Measurements from ENCODE around the gene SLC38A3. TPM values are rescaled to one million over a fixed set of nuclear protein-coding genes. Genes with fewer than 3 reads are reported as not detected.
"Not testable (repeated sequence)": the region's sequence is repeated elsewhere in the genome, so short reads cannot be mapped to it uniquely, and the experiment has no call there.

SLC38A3 gene
- polyA plus RNA-seq, 1 donor: 2.0 TPM

DNA sequence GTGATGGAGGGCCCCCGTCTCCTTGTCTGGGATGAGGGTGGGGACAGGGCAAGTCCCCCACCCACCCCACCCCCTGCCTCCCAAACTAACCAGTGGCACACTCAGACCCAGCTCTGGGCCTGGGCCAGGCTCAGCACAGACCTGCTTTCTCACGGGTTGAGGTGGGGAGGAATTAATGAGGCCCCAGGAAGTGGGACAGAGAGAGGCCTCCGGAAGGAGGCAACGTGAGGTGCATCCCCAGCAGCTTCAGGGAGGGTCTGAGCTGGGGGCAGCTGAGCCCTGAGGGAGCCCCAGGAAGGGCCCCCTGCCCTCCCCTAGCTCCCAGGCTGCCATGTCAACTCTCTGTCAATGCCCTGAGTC lies 16.0 kb downstream of the SLC38A3 start:
- Histone ChIP-seq H3K27ac (ENCODE audit: low read length) (no peak overlapping the region), H3K36me3 (ENCODE audit: control insufficient read depth, insufficient read depth, low read length) (no peaks in the 10 kb centered on the region), H3K4me3 (ENCODE audit: low read length) (no peak overlapping the region), H3K27me3 (ENCODE audit: control insufficient read depth, insufficient read depth, low read length) (peaks cover 3% of the 10 kb centered on the region), H3K9me3 (ENCODE audit: control insufficient read depth, low read depth, low read length) (no peaks in the 10 kb centered on the region), H3K4me1 (ENCODE audit: control insufficient read depth, insufficient read depth, low read length) (peaks cover 25% of the 10 kb centered on the region)
- DNase-seq: no peak
- WGBS (ENCODE audit: insufficient coverage, low lambda C conversion rate): no CpG with 5 or more reads among the region's 4 CpGs

DNA sequence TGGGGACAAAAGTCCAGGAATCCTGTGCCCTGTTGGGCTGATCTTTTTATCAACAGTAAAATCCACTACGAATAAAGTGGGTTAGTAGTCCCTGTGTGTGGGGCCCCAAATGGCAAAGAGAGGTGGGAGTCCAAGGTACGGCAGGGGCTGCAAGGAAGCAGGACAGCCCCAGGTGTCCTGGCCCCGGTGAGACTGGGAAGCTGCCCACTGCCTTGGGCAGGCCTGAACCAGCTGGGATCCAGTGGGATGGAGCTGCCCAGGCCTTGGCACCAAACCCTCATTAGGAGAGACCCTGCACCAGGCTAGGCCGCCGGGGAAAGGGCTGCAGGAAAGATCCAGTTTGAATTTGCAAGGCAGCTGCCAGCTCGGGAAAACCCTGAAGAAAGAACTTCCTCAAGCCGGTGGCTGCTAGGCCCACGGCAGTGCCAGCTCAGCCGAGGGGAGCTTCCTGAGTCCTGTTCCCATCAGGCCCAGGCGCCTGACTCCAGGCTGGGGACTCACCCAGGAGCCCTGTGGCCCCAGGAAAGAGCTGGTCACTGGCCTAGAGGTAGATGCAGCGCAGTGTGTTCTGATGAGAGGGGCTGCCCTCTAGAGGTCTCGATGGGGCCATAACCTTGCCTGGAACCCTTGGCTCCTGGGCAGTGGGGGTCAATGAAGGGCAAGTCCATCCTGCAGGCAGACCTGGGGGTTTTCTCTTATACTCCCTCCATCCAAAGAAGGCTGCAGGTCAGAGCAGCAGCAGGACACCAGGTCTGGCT lies 16.5 kb downstream of the SLC38A3 start:
- H3K9me3 ChIP-seq (ENCODE audit: control insufficient read depth, low read depth, low read length): no peaks in the 10 kb centered on the region
- no CpG with 5 or more reads among the region's 12 CpGs for WGBS (ENCODE audit: insufficient coverage, low lambda C conversion rate)
- peak in 1 of 2 donors; percentile 76 for DNase-seq
- no peak overlapping the region for H3K4me3 ChIP-seq (ENCODE audit: low read length)
- H3K36me3 ChIP-seq (ENCODE audit: control insufficient read depth, insufficient read depth, low read length): no peaks in the 10 kb centered on the region
- peaks cover 29% of the 10 kb centered on the region for H3K4me1 ChIP-seq (ENCODE audit: control insufficient read depth, insufficient read depth, low read length)
- no peak overlapping the region for H3K27ac ChIP-seq (ENCODE audit: low read length)
- peaks cover 6% of the 10 kb centered on the region for H3K27me3 ChIP-seq (ENCODE audit: control insufficient read depth, insufficient read depth, low read length)

DNA sequence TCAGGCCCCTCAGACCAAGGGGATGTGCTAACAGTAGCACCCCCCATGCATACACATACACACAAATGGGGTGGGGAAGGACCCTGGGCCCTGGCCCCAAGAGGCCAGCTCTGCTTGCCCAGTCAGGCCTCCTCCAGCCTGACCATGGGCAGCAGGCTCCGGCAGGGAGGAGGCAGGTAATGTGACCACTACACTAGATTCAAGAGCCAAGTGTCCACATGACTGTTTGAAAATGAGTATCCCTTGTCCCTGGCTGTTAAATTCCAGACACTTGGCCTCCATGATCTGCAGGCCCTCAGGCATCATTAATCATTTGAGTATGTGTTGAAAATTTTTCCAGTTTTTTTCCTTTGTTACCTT lies 17.1 kb downstream of the SLC38A3 start:
- DNase-seq: no peak
- WGBS (ENCODE audit: insufficient coverage, low lambda C conversion rate): no CpG with 5 or more reads among the region's 1 CpG
- no peak overlapping the region for H3K4me3 ChIP-seq (ENCODE audit: low read length)
- H3K4me1 ChIP-seq (ENCODE audit: control insufficient read depth, insufficient read depth, low read length): peaks cover 34% of the 10 kb centered on the region
- H3K27ac ChIP-seq (ENCODE audit: low read length): no peak overlapping the region
- H3K27me3 ChIP-seq (ENCODE audit: control insufficient read depth, insufficient read depth, low read length): peaks cover 6% of the 10 kb centered on the region
- no peaks in the 10 kb centered on the region for H3K36me3 ChIP-seq (ENCODE audit: control insufficient read depth, insufficient read depth, low read length)
- H3K9me3 ChIP-seq (ENCODE audit: control insufficient read depth, low read depth, low read length): no peaks in the 10 kb centered on the region

GRCh38 chr3:50224639-50225038 lies 19.6 kb downstream of the SLC38A3 start:
- no peak overlapping the region for H3K4me3 ChIP-seq (ENCODE audit: low read length)
- no peak overlapping the region for H3K27ac ChIP-seq (ENCODE audit: low read length)
- no CpG with 5 or more reads among the region's 5 CpGs for WGBS (ENCODE audit: insufficient coverage, low lambda C conversion rate)
- DNase-seq: no peak
- no peaks in the 10 kb centered on the region for H3K36me3 ChIP-seq (ENCODE audit: control insufficient read depth, insufficient read depth, low read length)
- peaks cover 6% of the 10 kb centered on the region for H3K27me3 ChIP-seq (ENCODE audit: control insufficient read depth, insufficient read depth, low read length)
- H3K9me3 ChIP-seq (ENCODE audit: control insufficient read depth, low read depth, low read length): no peaks in the 10 kb centered on the region
- H3K4me1 ChIP-seq (ENCODE audit: control insufficient read depth, insufficient read depth, low read length): peaks cover 35% of the 10 kb centered on the region

DNA sequence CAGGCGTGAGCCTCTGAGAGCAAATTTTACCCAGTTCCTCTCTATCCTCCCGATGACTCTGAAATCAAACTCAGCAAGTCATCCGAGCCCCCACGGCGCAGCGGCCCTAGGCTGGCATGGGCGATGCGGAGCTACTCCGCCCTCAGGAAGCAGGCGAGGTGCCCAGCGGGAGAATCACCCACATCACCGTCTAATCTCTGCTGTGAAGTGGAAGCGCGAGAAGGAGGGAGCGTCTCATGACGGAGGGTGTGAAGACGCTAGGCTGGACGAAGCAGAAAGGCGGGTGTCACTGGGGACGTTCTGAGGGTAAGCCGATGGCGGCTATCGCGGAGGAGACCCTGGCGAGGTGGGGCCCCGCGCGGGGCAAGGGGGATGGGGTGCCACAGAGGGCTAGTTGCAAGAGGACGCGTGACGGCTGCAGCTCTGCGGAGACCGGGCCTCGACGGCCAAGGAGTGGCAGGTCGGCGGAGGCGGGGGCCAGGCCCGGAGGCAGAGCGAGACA lies 21.9 kb downstream of the SLC38A3 start:
- peaks cover 6% of the 10 kb centered on the region for H3K27me3 ChIP-seq (ENCODE audit: control insufficient read depth, insufficient read depth, low read length)
- H3K36me3 ChIP-seq (ENCODE audit: control insufficient read depth, insufficient read depth, low read length): no peaks in the 10 kb centered on the region
- H3K4me1 ChIP-seq (ENCODE audit: control insufficient read depth, insufficient read depth, low read length): peaks cover 13% of the 10 kb centered on the region
- no peak overlapping the region for H3K27ac ChIP-seq (ENCODE audit: low read length)
- WGBS (ENCODE audit: insufficient coverage, low lambda C conversion rate): no CpG with 5 or more reads among the region's 40 CpGs
- no peak for DNase-seq
- H3K4me3 ChIP-seq (ENCODE audit: low read length): peak overlapping the region; percentile 46
- no peaks in the 10 kb centered on the region for H3K9me3 ChIP-seq (ENCODE audit: control insufficient read depth, low read depth, low read length)

DNA sequence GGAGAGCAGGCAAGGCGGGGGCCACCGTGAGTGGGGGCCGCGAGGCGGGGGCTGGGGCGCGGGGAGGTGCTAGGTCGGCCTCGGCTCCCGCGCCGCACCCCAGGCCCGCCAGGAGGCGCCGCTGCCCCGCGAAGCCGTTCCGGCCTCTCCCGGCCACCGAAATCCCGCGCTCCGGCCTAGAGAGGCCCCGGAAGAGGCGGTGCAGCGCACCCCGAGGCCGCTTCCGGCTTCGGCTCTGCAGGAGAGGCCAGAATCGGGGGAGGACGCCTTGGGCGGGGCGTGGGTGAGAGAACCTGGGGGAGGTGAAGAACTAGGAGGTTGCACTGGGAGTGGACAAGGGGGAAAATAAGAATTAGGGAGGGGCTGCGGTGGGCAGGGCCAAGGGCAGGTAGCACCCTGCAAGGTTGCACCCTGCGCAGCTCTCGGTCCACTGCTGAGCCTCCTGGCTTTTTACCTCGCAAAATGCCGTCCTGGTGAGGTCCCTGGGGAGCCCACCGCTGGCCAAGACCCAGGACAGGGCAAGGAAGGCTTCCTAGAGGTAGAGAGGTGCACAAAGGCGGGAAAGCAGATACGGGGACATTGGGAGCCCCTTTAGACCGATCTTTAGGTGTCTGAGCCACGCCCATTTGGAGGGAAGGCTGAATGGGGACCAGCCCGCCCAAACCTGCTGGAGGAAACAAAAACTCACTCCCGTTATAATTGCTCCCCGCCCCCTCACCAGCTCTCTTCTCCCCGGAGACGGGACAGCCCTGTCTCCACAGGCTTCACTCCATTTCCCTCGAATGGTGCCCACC lies 22.5 kb downstream of the SLC38A3 start:
- H3K9me3 ChIP-seq (ENCODE audit: control insufficient read depth, low read depth, low read length): no peaks in the 10 kb centered on the region
- H3K27ac ChIP-seq (ENCODE audit: low read length): peak overlapping the region; percentile 69
- H3K4me1 ChIP-seq (ENCODE audit: control insufficient read depth, insufficient read depth, low read length): peaks cover 13% of the 10 kb centered on the region
- H3K4me3 ChIP-seq (ENCODE audit: low read length): peak overlapping the region; percentile 74
- 4% methylated on average over 4 of the region's 51 CpGs for WGBS (ENCODE audit: insufficient coverage, low lambda C conversion rate)
- DNase-seq: peak; percentile 95
- no peaks in the 10 kb centered on the region for H3K36me3 ChIP-seq (ENCODE audit: control insufficient read depth, insufficient read depth, low read length)
- peaks cover 6% of the 10 kb centered on the region for H3K27me3 ChIP-seq (ENCODE audit: control insufficient read depth, insufficient read depth, low read length)

GRCh38 chr3:50228184-50228763 lies 23.2 kb downstream of the SLC38A3 start:
- peak overlapping the region; percentile 69 for H3K27ac ChIP-seq (ENCODE audit: low read length)
- not testable (repeated sequence) for H3K36me3 ChIP-seq (ENCODE audit: control insufficient read depth, insufficient read depth, low read length); H3K9me3 ChIP-seq (ENCODE audit: control insufficient read depth, low read depth, low read length); DNase-seq; H3K27me3 ChIP-seq (ENCODE audit: control insufficient read depth, insufficient read depth, low read length)
- peak overlapping the region; percentile 74 for H3K4me3 ChIP-seq (ENCODE audit: low read length)
- H3K4me1 ChIP-seq (ENCODE audit: control insufficient read depth, insufficient read depth, low read length): peaks cover 13% of the 10 kb centered on the region
- WGBS (ENCODE audit: insufficient coverage, low lambda C conversion rate): no CpG with 5 or more reads among the region's 15 CpGs

DNA sequence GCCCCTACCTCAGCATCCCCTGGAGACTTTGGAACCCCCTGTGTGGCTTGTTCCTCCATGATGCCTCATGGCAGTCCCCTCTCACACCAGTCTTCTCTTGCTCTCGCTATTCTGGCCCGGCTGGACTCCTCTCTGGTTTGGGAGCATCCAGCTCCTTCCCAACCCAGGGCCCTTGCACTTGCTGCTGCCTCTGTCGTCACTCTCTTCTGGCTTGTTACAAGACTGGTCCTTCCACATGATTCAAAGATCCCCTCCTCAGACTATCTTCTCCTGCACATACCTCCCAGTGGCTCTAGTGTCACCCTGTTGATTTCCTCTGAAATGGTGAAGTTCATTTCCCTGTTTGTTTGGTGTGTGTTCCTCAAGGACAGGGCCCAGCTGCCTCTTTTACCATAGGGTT lies 24.4 kb downstream of the SLC38A3 start:
- WGBS (ENCODE audit: insufficient coverage, low lambda C conversion rate): no CpG with 5 or more reads among the region's 3 CpGs
- no peaks in the 10 kb centered on the region for H3K36me3 ChIP-seq (ENCODE audit: control insufficient read depth, insufficient read depth, low read length)
- peaks cover 13% of the 10 kb centered on the region for H3K4me1 ChIP-seq (ENCODE audit: control insufficient read depth, insufficient read depth, low read length)
- no peak for DNase-seq
- H3K9me3 ChIP-seq (ENCODE audit: control insufficient read depth, low read depth, low read length): no peaks in the 10 kb centered on the region
- no peak overlapping the region for H3K4me3 ChIP-seq (ENCODE audit: low read length)
- H3K27ac ChIP-seq (ENCODE audit: low read length): no peak overlapping the region
- peaks cover 6% of the 10 kb centered on the region for H3K27me3 ChIP-seq (ENCODE audit: control insufficient read depth, insufficient read depth, low read length)

GRCh38 chr3:50230104-50230793 lies 25.2 kb downstream of the SLC38A3 start:
- Histone ChIP-seq H3K4me1 (ENCODE audit: control insufficient read depth, insufficient read depth, low read length) (peaks cover 16% of the 10 kb centered on the region), H3K36me3 (ENCODE audit: control insufficient read depth, insufficient read depth, low read length) (no peaks in the 10 kb centered on the region), H3K4me3 (ENCODE audit: low read length) (no peak overlapping the region), H3K9me3 (ENCODE audit: control insufficient read depth, low read depth, low read length) (no peaks in the 10 kb centered on the region), H3K27ac (ENCODE audit: low read length) (no peak overlapping the region), H3K27me3 (ENCODE audit: control insufficient read depth, insufficient read depth, low read length) (peaks cover 3% of the 10 kb centered on the region)
- DNase-seq: no peak
- no CpG with 5 or more reads among the region's 8 CpGs for WGBS (ENCODE audit: insufficient coverage, low lambda C conversion rate)

- peaks cover 3% of the 10 kb centered on the region for H3K27me3 ChIP-seq (ENCODE audit: control insufficient read depth, insufficient read depth, low read length)
- DNase-seq: no peak
- H3K27ac ChIP-seq (ENCODE audit: low read length): no peak overlapping the region
- no peaks in the 10 kb centered on the region for H3K36me3 ChIP-seq (ENCODE audit: control insufficient read depth, insufficient read depth, low read length)
- peaks cover 15% of the 10 kb centered on the region for H3K4me1 ChIP-seq (ENCODE audit: control insufficient read depth, insufficient read depth, low read length)
- WGBS (ENCODE audit: insufficient coverage, low lambda C conversion rate): no CpG with 5 or more reads among the region's 4 CpGs
- no peak overlapping the region for H3K4me3 ChIP-seq (ENCODE audit: low read length)
- H3K9me3 ChIP-seq (ENCODE audit: control insufficient read depth, low read depth, low read length): no peaks in the 10 kb centered on the region
Observed at GRCh38 chr3:50230794-50231125, 25.7 kb downstream of the SLC38A3 start.
